Neuron (in vitro differentiated cells): ENCODE data around the gene MEIS2.

ENCODE experiments used
- H2AFZ ChIP-seq: one replicate; pipeline ENCODE4 v1.6.1; 2013; ENCODE audit warnings: low read depth, mild to moderate bottlenecking, inconsistent platforms, low read length, moderate library complexity
- H3K27me3 ChIP-seq: one replicate; pipeline ENCODE4 v1.6.1; 2013; ENCODE audit warnings: low read length; ENCODE audit not compliant: insufficient read depth
- H3K36me3 ChIP-seq: one replicate; pipeline ENCODE4 v1.6.1; 2013; ENCODE audit warnings: low read length; ENCODE audit not compliant: insufficient read depth
- H3K4me1 ChIP-seq: one replicate; pipeline ENCODE4 v1.6.1; 2013; ENCODE audit warnings: low read length; ENCODE audit not compliant: insufficient read depth
- H3K4me3 ChIP-seq: 2 replicates; pipeline ENCODE4 v1.5.1; 2013; ENCODE audit warnings: mild to moderate bottlenecking, low read length, moderate library complexity
- H3K9me3 ChIP-seq: one replicate; pipeline ENCODE4 v1.6.1; 2013; ENCODE audit warnings: low read length

The MEIS2 gene

GRCh38 chr15:36940636-36941260 lies 159.6 kb downstream of the MEIS2 start:
- Histone ChIP-seq H3K4me1 (peaks cover 17% of the 10 kb centered on the region), H3K4me3 (no peak overlapping the region), H3K27me3 (no peaks in the 10 kb centered on the region), H3K36me3 (peaks cover 12% of the 10 kb centered on the region), H3K9me3 (no peaks in the 10 kb centered on the region), H2AFZ (no peak overlapping the region)

GRCh38 chr15:36940219-36940618 lies 160.1 kb downstream of the MEIS2 start:
- H3K36me3 ChIP-seq, result peaks cover 9% of the 10 kb centered on the region
- no peak overlapping the region for H3K4me3 ChIP-seq
- H3K4me1 ChIP-seq, result peaks cover 17% of the 10 kb centered on the region
- H3K27me3 ChIP-seq, result no peaks in the 10 kb centered on the region
- no peak overlapping the region for H2AFZ ChIP-seq
- no peaks in the 10 kb centered on the region for H3K9me3 ChIP-seq

- H3K36me3 ChIP-seq, result peaks cover 9% of the 10 kb centered on the region
- H3K9me3 ChIP-seq, result no peaks in the 10 kb centered on the region
- H2AFZ ChIP-seq, result no peak overlapping the region
- H3K4me1 ChIP-seq, result peaks cover 17% of the 10 kb centered on the region
- no peak overlapping the region for H3K4me3 ChIP-seq
- H3K27me3 ChIP-seq, result no peaks in the 10 kb centered on the region
Observed at GRCh38 chr15:36938764-36939163, 161.6 kb downstream of the MEIS2 start.

GRCh38 chr15:36938131-36938530 lies 162.2 kb downstream of the MEIS2 start:
- Histone ChIP-seq H3K27me3 (no peaks in the 10 kb centered on the region), H3K4me3 (no peak overlapping the region), H3K36me3 (peaks cover 9% of the 10 kb centered on the region), H2AFZ (no peak overlapping the region), H3K9me3 (no peaks in the 10 kb centered on the region), H3K4me1 (peaks cover 11% of the 10 kb centered on the region)

- Histone ChIP-seq H3K4me1 (peaks cover 8% of the 10 kb centered on the region), H3K9me3 (no peaks in the 10 kb centered on the region), H3K27me3 (no peaks in the 10 kb centered on the region), H2AFZ (no peak overlapping the region), H3K4me3 (no peak overlapping the region), H3K36me3 (peaks cover 7% of the 10 kb centered on the region)
Observed at GRCh38 chr15:36936613-36937012, 163.7 kb downstream of the MEIS2 start.

GRCh38 chr15:36933255-36933990 lies 166.9 kb downstream of the MEIS2 start:
- no peak overlapping the region for H3K4me3 ChIP-seq
- H3K4me1 ChIP-seq, result peaks cover 8% of the 10 kb centered on the region
- no peaks in the 10 kb centered on the region for H3K27me3 ChIP-seq
- no peaks in the 10 kb centered on the region for H3K36me3 ChIP-seq
- no peaks in the 10 kb centered on the region for H3K9me3 ChIP-seq
- H2AFZ ChIP-seq, result no peak overlapping the region

- Histone ChIP-seq H2AFZ (no peak overlapping the region), H3K36me3 (no peaks in the 10 kb centered on the region), H3K9me3 (no peaks in the 10 kb centered on the region), H3K27me3 (no peaks in the 10 kb centered on the region), H3K4me3 (no peak overlapping the region), H3K4me1 (peaks cover 8% of the 10 kb centered on the region)
Observed at GRCh38 chr15:36932070-36932469, 168.3 kb downstream of the MEIS2 start.

- no peak overlapping the region for H2AFZ ChIP-seq
- H3K36me3 ChIP-seq, result no peaks in the 10 kb centered on the region
- no peak overlapping the region for H3K4me3 ChIP-seq
- H3K27me3 ChIP-seq, result no peaks in the 10 kb centered on the region
- peaks cover 8% of the 10 kb centered on the region for H3K4me1 ChIP-seq
- H3K9me3 ChIP-seq, result no peaks in the 10 kb centered on the region
Observed at GRCh38 chr15:36931434-36931833, 168.9 kb downstream of the MEIS2 start.

- Histone ChIP-seq H3K36me3 (no peaks in the 10 kb centered on the region), H3K4me3 (no peak overlapping the region)
Observed at GRCh38 chr15:36926427-36926825, 173.9 kb downstream of the MEIS2 start.

GRCh38 chr15:36925653-36926426 lies 174.5 kb downstream of the MEIS2 start:
- H2AFZ ChIP-seq, result no peak overlapping the region
- H3K4me3 ChIP-seq, result no peak overlapping the region
- no peaks in the 10 kb centered on the region for H3K27me3 ChIP-seq
- no peaks in the 10 kb centered on the region for H3K36me3 ChIP-seq
- H3K9me3 ChIP-seq, result no peaks in the 10 kb centered on the region
- peaks cover 7% of the 10 kb centered on the region for H3K4me1 ChIP-seq

More at GRCh38 chr15:36926427-36926825, 173.9 kb downstream of the MEIS2 start:
- Histone ChIP-seq H3K4me1 (peaks cover 7% of the 10 kb centered on the region), H2AFZ (no peak overlapping the region), H3K27me3 (no peaks in the 10 kb centered on the region), H3K9me3 (no peaks in the 10 kb centered on the region)

- Histone ChIP-seq H2AFZ (no peak overlapping the region), H3K27me3 (no peaks in the 10 kb centered on the region), H3K4me1 (peaks cover 7% of the 10 kb centered on the region)
Observed at GRCh38 chr15:36925049-36925448, 175.3 kb downstream of the MEIS2 start.

GRCh38 chr15:36924034-36924433 lies 176.3 kb downstream of the MEIS2 start:
- Histone ChIP-seq H3K36me3 (no peaks in the 10 kb centered on the region), H3K9me3 (no peaks in the 10 kb centered on the region), H2AFZ (no peak overlapping the region), H3K4me1 (peaks cover 7% of the 10 kb centered on the region), H3K4me3 (no peak overlapping the region), H3K27me3 (no peaks in the 10 kb centered on the region)

More at GRCh38 chr15:36925049-36925448, 175.3 kb downstream of the MEIS2 start:
- H3K4me3 ChIP-seq, result no peak overlapping the region
- no peaks in the 10 kb centered on the region for H3K36me3 ChIP-seq
- no peaks in the 10 kb centered on the region for H3K9me3 ChIP-seq

GRCh38 chr15:36921484-36922091 lies 178.8 kb downstream of the MEIS2 start:
- Histone ChIP-seq H3K36me3 (peaks cover 2% of the 10 kb centered on the region), H2AFZ (no peak overlapping the region), H3K27me3 (no peaks in the 10 kb centered on the region), H3K4me1 (peaks cover 7% of the 10 kb centered on the region), H3K9me3 (peaks cover 2% of the 10 kb centered on the region), H3K4me3 (no peak overlapping the region)
